ENCODE data around the gene SGK1.
"Not testable (repeated sequence)": the region's sequence is repeated elsewhere in the genome, so short reads cannot be mapped to it uniquely, and the experiment has no call there.

Gene SGK1

GRCh38 chr6:134216301-134217010 is 101.5 kb downstream of the SGK1 start:
- no peak for FAIRE-seq

- not testable (repeated sequence) for FAIRE-seq
Measured at GRCh38 chr6:134213410-134213809, 104.5 kb downstream of the SGK1 start.

- no peak for FAIRE-seq
Measured at GRCh38 chr6:134211297-134211696, 106.6 kb downstream of the SGK1 start.

- FAIRE-seq = no peak
Measured at GRCh38 chr6:134207421-134207820, 110.5 kb downstream of the SGK1 start.

GRCh38 chr6:134205366-134205765 is 112.5 kb downstream of the SGK1 start:
- FAIRE-seq = no peak

GRCh38 chr6:134204759-134205158 is 113.2 kb downstream of the SGK1 start:
- not testable (repeated sequence) for FAIRE-seq

GRCh38 chr6:134204031-134204430 is 113.9 kb downstream of the SGK1 start:
- FAIRE-seq = no peak

GRCh38 chr6:134201716-134202115 is 116.2 kb downstream of the SGK1 start:
- no peak for FAIRE-seq

- FAIRE-seq = no peak
Measured at GRCh38 chr6:134199848-134200606, 117.9 kb downstream of the SGK1 start.

- no peak for FAIRE-seq
Measured at GRCh38 chr6:134198093-134198492, 119.8 kb downstream of the SGK1 start.

GRCh38 chr6:134197685-134198084 is 120.2 kb downstream of the SGK1 start:
- not testable (repeated sequence) for FAIRE-seq

- FAIRE-seq = no peak
Measured at GRCh38 chr6:134196568-134197193, 121.2 kb downstream of the SGK1 start.

GRCh38 chr6:134195985-134196384 is 121.9 kb downstream of the SGK1 start:
- FAIRE-seq = no peak

- FAIRE-seq = no peak
Measured at GRCh38 chr6:134195164-134195906, 122.6 kb downstream of the SGK1 start.

GRCh38 chr6:134193536-134194498 is 124.1 kb downstream of the SGK1 start:
- FAIRE-seq = no peak

- not testable (repeated sequence) for FAIRE-seq
Measured at GRCh38 chr6:134192609-134193008, 125.3 kb downstream of the SGK1 start.

- FAIRE-seq = no peak
Measured at GRCh38 chr6:134190883-134191282, 127.0 kb downstream of the SGK1 start.

- no peak for FAIRE-seq
Measured at GRCh38 chr6:134187751-134188150, 130.2 kb downstream of the SGK1 start.

GRCh38 chr6:134187154-134187553 is 130.8 kb downstream of the SGK1 start:
- FAIRE-seq = no peak

GRCh38 chr6:134186355-134186754 is 131.6 kb downstream of the SGK1 start:
- FAIRE-seq = no peak

GRCh38 chr6:134185277-134185676 is 132.6 kb downstream of the SGK1 start:
- FAIRE-seq = no peak

- no peak for FAIRE-seq
Measured at GRCh38 chr6:134183844-134184243, 134.1 kb downstream of the SGK1 start.
